Ishikawa (cell line): ENCODE data around the gene RGL2.

Experiments
- CEBPB ChIP-seq: IDR thresholded peaks from 2 replicates; pipeline ENCODE4 v1.6.1; 2012
- CREB1 ChIP-seq: IDR thresholded peaks from 2 replicates; pipeline ENCODE4 v1.6.1; 2012; ENCODE audit warnings: low read depth
- EGR1 ChIP-seq: IDR thresholded peaks from 2 replicates; pipeline ENCODE4 v1.6.1; 2012
- EP300 ChIP-seq: IDR thresholded peaks from 2 replicates; pipeline ENCODE4 v1.6.1; 2012; ENCODE audit warnings: borderline replicate concordance
- FOXM1 ChIP-seq: IDR thresholded peaks from 2 replicates; pipeline ENCODE4 v1.6.1; 2012; ENCODE audit warnings: low read depth, borderline replicate concordance
- NFIC ChIP-seq: IDR thresholded peaks from 2 replicates; pipeline ENCODE4 v1.6.1; 2012
- RAD21 ChIP-seq: IDR thresholded peaks from 2 replicates; pipeline ENCODE4 v1.6.1; 2012; ENCODE audit warnings: low read depth
- REST ChIP-seq: IDR thresholded peaks from 2 replicates; pipeline ENCODE4 v1.6.1; 2012; ENCODE audit warnings: low read depth, mild to moderate bottlenecking
- TCF12 ChIP-seq: IDR thresholded peaks from 2 replicates; pipeline ENCODE4 v1.6.1; 2012; ENCODE audit warnings: low read depth
- TEAD4 ChIP-seq: IDR thresholded peaks from 2 replicates; pipeline ENCODE4 v1.6.1; 2012
- ZBTB7A ChIP-seq: IDR thresholded peaks from 2 replicates; pipeline ENCODE4 v1.6.1; 2012; ENCODE audit warnings: low read depth
- TF ChIP-seq, protein P1 (sequence below): IDR thresholded peaks from 2 replicates; pipeline ENCODE4 v1.6.1; 2012
- TF ChIP-seq, protein P2 (sequence below): IDR thresholded peaks from 2 replicates; pipeline ENCODE4 v1.6.1; 2012

DNA sequence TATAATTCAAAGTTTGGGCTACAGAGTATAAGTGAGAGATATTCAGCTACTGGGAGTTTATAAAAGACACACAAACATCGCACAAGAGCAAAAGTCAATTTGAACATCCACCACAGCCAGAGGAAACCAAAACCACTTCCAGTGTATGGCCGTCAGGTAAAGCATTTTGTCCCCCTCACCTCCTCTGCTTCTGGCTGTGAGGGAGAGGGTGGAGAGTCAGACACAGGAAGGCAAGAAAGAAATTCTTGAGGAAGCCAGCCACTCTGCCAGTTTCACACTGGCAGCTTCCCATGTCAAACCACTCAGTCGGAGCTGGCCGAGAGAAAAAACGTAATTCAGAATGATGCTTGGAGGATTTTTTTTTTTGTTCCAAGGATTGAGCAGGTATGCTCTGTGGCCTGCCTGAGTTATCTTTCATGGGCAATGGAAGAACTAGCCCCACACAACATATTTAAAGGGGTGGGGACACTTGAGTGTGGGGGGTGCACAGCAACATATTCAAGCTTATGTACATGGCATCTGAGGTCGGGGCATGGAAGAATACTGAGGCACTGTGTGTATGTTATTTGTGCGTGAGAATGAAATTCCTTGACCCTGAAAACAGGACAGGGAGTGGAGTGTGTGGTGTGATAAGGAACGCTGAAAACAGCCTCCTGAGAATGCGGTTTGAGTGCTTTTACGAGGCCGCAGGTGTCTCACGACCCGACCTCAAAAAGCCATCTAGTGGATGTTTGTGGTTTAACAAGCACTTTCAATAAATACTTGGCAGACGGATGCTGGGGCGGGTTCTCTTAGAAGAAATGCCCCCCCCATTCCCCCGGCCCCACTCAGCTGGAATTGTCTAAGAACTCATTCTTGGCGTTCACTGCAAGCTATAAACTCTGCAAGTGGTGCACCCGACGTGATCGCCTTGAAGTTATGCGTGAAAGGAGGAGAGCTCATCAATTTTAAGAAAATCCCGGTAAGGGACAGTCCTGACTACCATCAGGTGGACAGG, 46.3 kb upstream of the RGL2 start:
- TF ChIP-seq EP300 (no peak), EGR1 (no peak), NFIC (peak; percentile 58), REST (no peak), CREB1 (no peak), RAD21 (peak; percentile 60), CEBPB (no peak), TEAD4 (peak; percentile 58; the same call in 1 of the 2 replicates), TCF12 (0 out of 2 replicates have a peak, but pooled peaks have one; percentile 22), FOXM1 (no peak), ZBTB7A (no peak)
- TF ChIP-seq, protein P1, sequence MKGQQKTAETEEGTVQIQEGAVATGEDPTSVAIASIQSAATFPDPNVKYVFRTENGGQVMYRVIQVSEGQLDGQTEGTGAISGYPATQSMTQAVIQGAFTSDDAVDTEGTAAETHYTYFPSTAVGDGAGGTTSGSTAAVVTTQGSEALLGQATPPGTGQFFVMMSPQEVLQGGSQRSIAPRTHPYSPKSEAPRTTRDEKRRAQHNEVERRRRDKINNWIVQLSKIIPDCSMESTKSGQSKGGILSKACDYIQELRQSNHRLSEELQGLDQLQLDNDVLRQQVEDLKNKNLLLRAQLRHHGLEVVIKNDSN: no peak
- TF ChIP-seq, protein P2, sequence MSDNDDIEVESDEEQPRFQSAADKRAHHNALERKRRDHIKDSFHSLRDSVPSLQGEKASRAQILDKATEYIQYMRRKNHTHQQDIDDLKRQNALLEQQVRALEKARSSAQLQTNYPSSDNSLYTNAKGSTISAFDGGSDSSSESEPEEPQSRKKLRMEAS: no peak
